Hepatocyte (in vitro differentiated cells): ENCODE data around the gene KPNB1.

Experiments used
- EZH2 ChIP-seq: fragments of 200-600 bp; sonication (generic); IDR thresholded peaks from 2 replicates; pipeline ENCODE4 v1.6.1; 2016; ENCODE audit warnings: antibody characterized with exemption, mild to moderate bottlenecking, borderline replicate concordance
- EZH2phosphoT487 ChIP-seq: fragments of 200-600 bp; sonication (generic); IDR thresholded peaks from one replicate; pipeline ENCODE4 v1.6.1; 2018; ENCODE audit warnings: antibody characterized with exemption, mild to moderate bottlenecking, low read depth, moderate library complexity; ENCODE audit not compliant: unreplicated experiment, severe bottlenecking
- TF ChIP-seq, protein P1 (sequence below): fragments of 200-600 bp; sonication (generic); IDR thresholded peaks from 2 replicates; pipeline ENCODE4 v1.5.1; 2016; ENCODE audit warnings: antibody characterized with exemption, mild to moderate bottlenecking; ENCODE audit not compliant: poor library complexity

GRCh38 chr17:47724705-47725104, 75.0 kb downstream of the KPNB1 start:
- TF ChIP-seq, protein P1, sequence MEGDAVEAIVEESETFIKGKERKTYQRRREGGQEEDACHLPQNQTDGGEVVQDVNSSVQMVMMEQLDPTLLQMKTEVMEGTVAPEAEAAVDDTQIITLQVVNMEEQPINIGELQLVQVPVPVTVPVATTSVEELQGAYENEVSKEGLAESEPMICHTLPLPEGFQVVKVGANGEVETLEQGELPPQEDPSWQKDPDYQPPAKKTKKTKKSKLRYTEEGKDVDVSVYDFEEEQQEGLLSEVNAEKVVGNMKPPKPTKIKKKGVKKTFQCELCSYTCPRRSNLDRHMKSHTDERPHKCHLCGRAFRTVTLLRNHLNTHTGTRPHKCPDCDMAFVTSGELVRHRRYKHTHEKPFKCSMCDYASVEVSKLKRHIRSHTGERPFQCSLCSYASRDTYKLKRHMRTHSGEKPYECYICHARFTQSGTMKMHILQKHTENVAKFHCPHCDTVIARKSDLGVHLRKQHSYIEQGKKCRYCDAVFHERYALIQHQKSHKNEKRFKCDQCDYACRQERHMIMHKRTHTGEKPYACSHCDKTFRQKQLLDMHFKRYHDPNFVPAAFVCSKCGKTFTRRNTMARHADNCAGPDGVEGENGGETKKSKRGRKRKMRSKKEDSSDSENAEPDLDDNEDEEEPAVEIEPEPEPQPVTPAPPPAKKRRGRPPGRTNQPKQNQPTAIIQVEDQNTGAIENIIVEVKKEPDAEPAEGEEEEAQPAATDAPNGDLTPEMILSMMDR: no peak
- TF ChIP-seq EZH2phosphoT487 (no peak), EZH2 (no peak)
